Calu3 (cell line): Measurements from ENCODE around the gene RABGGTB. TPM values are rescaled to one million over a fixed set of nuclear protein-coding genes. Genes with fewer than 3 reads are reported as not detected.

Experiments used
- BruUV-seq: library from RNA; stranded (reverse); fragments of 400-500 nt; replicated peaks from 2 replicates; lab custom pipeline; 2021; lab: Mats Ljungman, UMichigan
- CTCF ChIA-PET: fragments of 300-600 bp; sonication (Branson Sonifier 250); formaldehyde crosslinking; loops from one replicate; lab custom pipeline; 2022; ENCODE audit warnings: antibody characterized with exemption; lab: Charles Lee
- DNase-seq: peaks from one replicate; pipeline ENCODE4 v3.0.0; 2022
- H3K27ac Mint-ChIP-seq: one replicate; pipeline ENCODE4 v1.8.0; 2022; ENCODE audit warnings: mixed read lengths; ENCODE audit not compliant: unreplicated experiment
- H3K27me3 Mint-ChIP-seq: one replicate; pipeline ENCODE4 v1.8.0; 2022; ENCODE audit warnings: mixed read lengths; ENCODE audit not compliant: unreplicated experiment
- H3K36me3 Mint-ChIP-seq: one replicate; pipeline ENCODE4 v1.8.0; 2022; ENCODE audit warnings: mild to moderate bottlenecking, moderate library complexity, mixed read lengths; ENCODE audit not compliant: insufficient read depth, unreplicated experiment
- H3K4me1 Mint-ChIP-seq: one replicate; pipeline ENCODE4 v1.8.0; 2022; ENCODE audit warnings: mild to moderate bottlenecking, low read depth, mixed read lengths; ENCODE audit not compliant: unreplicated experiment
- H3K4me3 Mint-ChIP-seq: one replicate; pipeline ENCODE4 v1.8.0; 2022; ENCODE audit warnings: mild to moderate bottlenecking, low read depth, moderate library complexity, mixed read lengths; ENCODE audit not compliant: unreplicated experiment
- H3K9me3 Mint-ChIP-seq: one replicate; pipeline ENCODE4 v1.8.0; 2022; ENCODE audit warnings: low read depth, mixed read lengths; ENCODE audit not compliant: unreplicated experiment
- CTCF ChIP-seq: fragments of 200-600 bp; IDR thresholded peaks from one replicate; pipeline ENCODE4 v1.8.0; 2022; ENCODE audit warnings: antibody characterized with exemption; ENCODE audit not compliant: unreplicated experiment
- intact Hi-C: fragments of 100-400 bp; cut with micrococcal nuclease; formaldehyde crosslinking; loops from one replicate; pipeline ENCODE4 v1.10.0; 2022; ENCODE audit not compliant: unreplicated experiment
- total RNA-seq: library from RNA; stranded (reverse); gene quantifications from 2 replicates; pipeline ENCODE4 v1.2.3, GENCODE V29; 2022

Gene RABGGTB
- total RNA-seq, 1 experiment from 2014 or later: 105 TPM

- Mint-ChIP-seq H3K27ac (peak overlapping the region; percentile 94), H3K4me1 (peaks cover 29% of the 10 kb centered on the region), H3K4me3 (peak overlapping the region; percentile 88), H3K9me3 (no peaks in the 10 kb centered on the region), H3K36me3 (peaks cover 66% of the 10 kb centered on the region), H3K27me3 (no peaks in the 10 kb centered on the region)
- no peak for TF ChIP-seq CTCF
- no TSS peak for BruUV-seq
- DNase-seq: no peak
- intact Hi-C loops: no loop called here
- CTCF ChIA-PET: no interaction called here
These were observed 941 bp downstream of the RABGGTB start for GRCh38 chr1:75786901-75787493.

- Mint-ChIP-seq H3K27ac (peak overlapping the region; percentile 94), H3K4me3 (peak overlapping the region; percentile 88), H3K4me1 (peaks cover 29% of the 10 kb centered on the region), H3K36me3 (peaks cover 72% of the 10 kb centered on the region), H3K27me3 (no peaks in the 10 kb centered on the region), H3K9me3 (no peaks in the 10 kb centered on the region)
- no peak for TF ChIP-seq CTCF
- no peak for DNase-seq
- BruUV-seq: no TSS peak
- CTCF ChIA-PET: interaction anchor here (0.6 kb wide), 1 partner anchor 11 kb away, joined by 3 read pairs; no protein-coding TSS in a partner anchor
- intact Hi-C loops: no loop called here
These were observed 1.5 kb downstream of the RABGGTB start for GRCh38 chr1:75787524-75787923.

GRCh38 chr1:75789988-75790387 lies 3.9 kb downstream of the RABGGTB start:
- no TSS peak for BruUV-seq
- no peak for TF ChIP-seq CTCF
- H3K4me1 Mint-ChIP-seq: peaks cover 29% of the 10 kb centered on the region
- CTCF ChIA-PET: no interaction called here
- peaks cover 95% of the 10 kb centered on the region for H3K36me3 Mint-ChIP-seq
- no peaks in the 10 kb centered on the region for H3K9me3 Mint-ChIP-seq
- no peak for DNase-seq
- peak overlapping the region; percentile 88 for H3K4me3 Mint-ChIP-seq
- H3K27ac Mint-ChIP-seq: peak overlapping the region; percentile 9
- intact Hi-C loops: loop anchor here (2.0 kb wide), 1 partner anchor 65 kb away; the partner anchor contains the start of gene ACADM
- no peaks in the 10 kb centered on the region for H3K27me3 Mint-ChIP-seq

GRCh38 chr1:75791022-75791421 lies 5.0 kb downstream of the RABGGTB start:
- no peak for TF ChIP-seq CTCF
- H3K27me3 Mint-ChIP-seq: no peaks in the 10 kb centered on the region
- BruUV-seq: no TSS peak
- no peak for DNase-seq
- CTCF ChIA-PET: interaction anchor here (0.7 kb wide), 1 partner anchor 558 kb away, joined by 3 read pairs; no protein-coding TSS in a partner anchor
- H3K9me3 Mint-ChIP-seq: no peaks in the 10 kb centered on the region
- peaks cover 94% of the 10 kb centered on the region for H3K36me3 Mint-ChIP-seq
- intact Hi-C loops: no loop called here
- peaks cover 29% of the 10 kb centered on the region for H3K4me1 Mint-ChIP-seq
- peak overlapping the region; percentile 88 for H3K4me3 Mint-ChIP-seq
- peak overlapping the region; percentile 9 for H3K27ac Mint-ChIP-seq
